K562 (cell line): Measurements from ENCODE around the gene TFCP2. TPM values are rescaled to one million over a fixed set of nuclear protein-coding genes. Genes with fewer than 3 reads are reported as not detected.

ENCODE experiments used
- ADNP ChIP-seq: fragments of 200-800 bp; sonication (Bioruptor generic); IDR thresholded peaks from 2 replicates; pipeline ENCODE4 v1.6.1; 2016; ENCODE audit warnings: missing genetic modification characterization, missing compliant biosample characterization
- ARNT ChIP-seq, 2 experiments: fragments of 450-650 bp; IDR thresholded peaks; 2 replicates each; pipeline ENCODE4 v1.6.1; 2016; ENCODE audit warnings: mild to moderate bottlenecking in 1 of 2
- CBX1 ChIP-seq: sonication (generic); IDR thresholded peaks from 2 replicates; pipeline ENCODE4 v1.6.1; 2016; ENCODE audit warnings: antibody characterized with exemption, low read depth, mild to moderate bottlenecking
- CSDE1 ChIP-seq, 2 experiments: fragments of 450-650 bp; IDR thresholded peaks; 2 replicates each; pipeline ENCODE4 v1.6.1; 2016; ENCODE audit warnings: mild to moderate bottlenecking in 1 of 2
- DPF2 ChIP-seq: fragments of 450-650 bp; IDR thresholded peaks from 2 replicates; pipeline ENCODE4 v1.6.1; 2016
- ELF4 ChIP-seq: fragments of 450-650 bp; formaldehyde crosslinking; IDR thresholded peaks from 2 replicates; pipeline ENCODE4 v1.4.0; 2022; ENCODE audit warnings: missing genetic modification characterization
- FOSL1 ChIP-seq: fragments of 200-800 bp; sonication (Bioruptor generic); conservative IDR thresholded peaks from 2 replicates; pipeline ENCODE4 v1.6.1; 2016; ENCODE audit warnings: missing genetic modification characterization, missing compliant biosample characterization
- HBP1 ChIP-seq: fragments of 450-650 bp; formaldehyde crosslinking; IDR thresholded peaks from 2 replicates; pipeline ENCODE4 v1.4.0; 2022; ENCODE audit warnings: missing genetic modification characterization
- MYNN ChIP-seq, 2 experiments: sonication (generic); formaldehyde crosslinking in 1 of 2; IDR thresholded peaks; 2 replicates each; pipeline versions ENCODE4 v1.5.0 to v1.6.1; 2016 to 2020; ENCODE audit warnings: antibody characterized with exemption in 1 of 2, missing genetic modification reagents in 1 of 2
- NBN ChIP-seq: fragments of 450-650 bp; IDR thresholded peaks from 2 replicates; pipeline ENCODE4 v1.6.1; 2016; ENCODE audit warnings: low read depth, mild to moderate bottlenecking
- PTRF ChIP-seq: fragments of 450-650 bp; IDR thresholded peaks from 2 replicates; pipeline ENCODE4 v1.6.1; 2016; ENCODE audit warnings: mild to moderate bottlenecking, missing genetic modification characterization, missing compliant biosample characterization
- ZC3H11A ChIP-seq: IDR thresholded peaks from 2 replicates; pipeline ENCODE4 v1.6.1; 2012; ENCODE audit warnings: low read depth, low read length, improper control_type of control experiment
- ZHX1 ChIP-seq: fragments of 150-350 bp; conservative IDR thresholded peaks from 2 replicates; pipeline ENCODE4 v1.6.1; 2014; ENCODE audit warnings: low read length
- ZNF696 ChIP-seq: fragments of 250-450 bp; sonication (Bioruptor Pico); conservative IDR thresholded peaks from 2 replicates; pipeline ENCODE4 v1.4.0; 2020; ENCODE audit warnings: mild to moderate bottlenecking, moderate library complexity
- polyA plus RNA-seq, 8 experiments: library from polyadenylated mRNA; depleted of rRNA in 4 of 8; stranded (reverse) in 5 of 8; unstranded in 3 of 8; fragments of >200 nt; fragmentation: Nextera tagmentation in 2 of 8; fragmentation: Illumina TruSeq in 1 of 8; extraction: Ambion mirVana in 2 of 8; extraction: Trizol in 1 of 8; gene quantifications; 2 replicates each; pipeline versions ENCODE4 v1.2.1 to v1.2.3, GENCODE V29; 2011 to 2014; ENCODE audit warnings: inconsistent platforms in 1 of 8, missing spikeins in 1 of 8
- total RNA-seq, 7 experiments: library from RNA; depleted of rRNA in 6 of 7; stranded (reverse); fragments of >200 nt in 6 of 7; fragmentation: Illumina TruSeq in 2 of 7; extraction: Trizol in 2 of 7; gene quantifications; 2 replicates each; pipeline versions ENCODE4 v1.2.1 to v1.2.3, GENCODE V29; 2011 to 2021; ENCODE audit warnings: low replicate concordance in 1 of 7
- TF ChIP-seq, protein P1 (sequence below), 2 experiments: fragments of 450-650 bp in 1 of 2; sonication (generic) in 1 of 2; formaldehyde crosslinking in 1 of 2; IDR thresholded peaks; 2 replicates each; pipeline versions ENCODE4 v1.7.1 to v1.9.0; 2016 to 2022; ENCODE audit warnings: inconsistent platforms in 1 of 2, mild to moderate bottlenecking in 1 of 2, missing genetic modification reagents in 1 of 2

Gene TFCP2
- total and polyA plus RNA-seq, 9 of the 15 experiments (the other 6 are each of a cell fraction or from before 2014, with no cell fraction given): 8.0 to 38.9 (median 19.3) TPM

DNA sequence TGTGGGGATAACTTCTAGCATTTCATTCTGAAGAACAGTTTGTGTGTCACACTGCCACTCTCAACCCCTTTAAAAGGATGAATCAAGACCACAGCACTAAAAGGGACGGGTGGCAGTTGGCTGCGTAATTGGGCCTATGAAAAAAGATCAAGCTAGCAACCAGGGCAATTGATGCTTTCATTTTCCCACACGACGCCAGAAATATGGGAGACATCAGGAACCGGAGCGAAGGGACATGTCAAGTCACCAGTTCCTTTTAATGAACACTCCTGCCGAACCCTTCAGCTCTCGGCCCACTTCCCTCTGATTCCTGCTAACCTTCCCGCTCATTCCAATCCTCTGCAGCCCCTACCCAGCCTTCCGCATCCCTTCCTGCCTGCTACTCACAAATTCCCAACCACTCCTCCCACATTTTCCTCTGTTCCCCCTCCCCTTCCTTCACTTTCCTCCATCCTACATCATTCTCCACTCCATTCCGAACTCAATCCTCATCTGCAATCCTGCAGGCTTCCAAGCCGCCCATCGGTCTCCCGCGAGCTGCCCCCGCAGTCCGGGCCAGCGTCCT lies 90.3 kb downstream of the TFCP2 start (continued):
- TF ChIP-seq HBP1 (CRISPR knock-in tag): peak; percentile 58; the same call in 1 of the 2 replicates
- TF ChIP-seq CSDE1 (IDR thresholded peaks at IDR 0.05): no peak
- no peak for TF ChIP-seq ARNT (IDR thresholded peaks at IDR 0.05)
- no peak for TF ChIP-seq CBX1
- no peak for TF ChIP-seq ZC3H11A
- no peak for TF ChIP-seq FOSL1
- TF ChIP-seq, protein P1, sequence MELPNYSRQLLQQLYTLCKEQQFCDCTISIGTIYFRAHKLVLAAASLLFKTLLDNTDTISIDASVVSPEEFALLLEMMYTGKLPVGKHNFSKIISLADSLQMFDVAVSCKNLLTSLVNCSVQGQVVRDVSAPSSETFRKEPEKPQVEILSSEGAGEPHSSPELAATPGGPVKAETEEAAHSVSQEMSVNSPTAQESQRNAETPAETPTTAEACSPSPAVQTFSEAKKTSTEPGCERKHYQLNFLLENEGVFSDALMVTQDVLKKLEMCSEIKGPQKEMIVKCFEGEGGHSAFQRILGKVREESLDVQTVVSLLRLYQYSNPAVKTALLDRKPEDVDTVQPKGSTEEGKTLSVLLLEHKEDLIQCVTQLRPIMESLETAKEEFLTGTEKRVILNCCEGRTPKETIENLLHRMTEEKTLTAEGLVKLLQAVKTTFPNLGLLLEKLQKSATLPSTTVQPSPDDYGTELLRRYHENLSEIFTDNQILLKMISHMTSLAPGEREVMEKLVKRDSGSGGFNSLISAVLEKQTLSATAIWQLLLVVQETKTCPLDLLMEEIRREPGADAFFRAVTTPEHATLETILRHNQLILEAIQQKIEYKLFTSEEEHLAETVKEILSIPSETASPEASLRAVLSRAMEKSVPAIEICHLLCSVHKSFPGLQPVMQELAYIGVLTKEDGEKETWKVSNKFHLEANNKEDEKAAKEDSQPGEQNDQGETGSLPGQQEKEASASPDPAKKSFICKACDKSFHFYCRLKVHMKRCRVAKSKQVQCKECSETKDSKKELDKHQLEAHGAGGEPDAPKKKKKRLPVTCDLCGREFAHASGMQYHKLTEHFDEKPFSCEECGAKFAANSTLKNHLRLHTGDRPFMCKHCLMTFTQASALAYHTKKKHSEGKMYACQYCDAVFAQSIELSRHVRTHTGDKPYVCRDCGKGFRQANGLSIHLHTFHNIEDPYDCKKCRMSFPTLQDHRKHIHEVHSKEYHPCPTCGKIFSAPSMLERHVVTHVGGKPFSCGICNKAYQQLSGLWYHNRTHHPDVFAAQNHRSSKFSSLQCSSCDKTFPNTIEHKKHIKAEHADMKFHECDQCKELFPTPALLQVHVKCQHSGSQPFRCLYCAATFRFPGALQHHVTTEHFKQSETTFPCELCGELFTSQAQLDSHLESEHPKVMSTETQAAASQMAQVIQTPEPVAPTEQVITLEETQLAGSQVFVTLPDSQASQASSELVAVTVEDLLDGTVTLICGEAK (IDR thresholded peaks at IDR 0.05): peak; percentile 53
- TF ChIP-seq, protein P1 (CRISPR knock-in tag; IDR thresholded peaks at IDR 0.05): no peak
- peak; percentile 61; the same call in 1 of the 2 replicates for TF ChIP-seq NBN
- TF ChIP-seq ZHX1: no peak
- TF ChIP-seq MYNN (IDR thresholded peaks at IDR 0.05): no peak
- TF ChIP-seq MYNN (CRISPR knock-in tag; IDR thresholded peaks at IDR 0.05): no peak
- TF ChIP-seq ZNF696: no peak
- TF ChIP-seq ELF4: peak; percentile 25; the same call in 1 of the 2 replicates
- TF ChIP-seq PTRF (tag): no peak
- TF ChIP-seq DPF2: peak; percentile 35; the same call in 1 of the 2 replicates
- no peak for TF ChIP-seq ADNP (tag)
